Chondrocyte (in vitro differentiated cells): ENCODE results near the gene DNAH17. TPM values are rescaled to one million over a fixed set of nuclear protein-coding genes. Genes with fewer than 3 reads are reported as not detected.

Experiments used
- DNase-seq: peaks from one replicate; pipeline ENCODE4 v3.0.0; 2021; ENCODE audit warnings: mixed read lengths, low spot score
- H3K27ac Mint-ChIP-seq: one replicate; pipeline ENCODE4 v1.8.0; 2021; ENCODE audit warnings: mild to moderate bottlenecking, moderate library complexity, mixed read lengths; ENCODE audit not compliant: unreplicated experiment
- H3K27me3 Mint-ChIP-seq: 2 replicates; pipeline ENCODE4 v1.8.0; 2021; ENCODE audit warnings: low read depth, mixed read lengths
- H3K36me3 Mint-ChIP-seq: 2 replicates; pipeline ENCODE4 v1.8.0; 2021; ENCODE audit warnings: low read depth, mixed read lengths
- H3K4me1 Mint-ChIP-seq: 2 replicates; pipeline ENCODE4 v1.8.0; 2021; ENCODE audit warnings: low read depth, mild to moderate bottlenecking, mixed read lengths
- H3K4me3 Mint-ChIP-seq: one replicate; pipeline ENCODE4 v1.8.0; 2021; ENCODE audit warnings: mild to moderate bottlenecking, moderate library complexity, mixed read lengths; ENCODE audit not compliant: unreplicated experiment
- H3K9me3 Mint-ChIP-seq: 2 replicates; pipeline ENCODE4 v1.8.0; 2021; ENCODE audit warnings: low read depth, mixed read lengths
- total RNA-seq: library from RNA; stranded (reverse); gene quantifications from 3 replicates; pipeline ENCODE4 v1.2.1, GENCODE V29; 2021
- TF ChIP-seq, protein P1 (sequence below): fragments of 200-600 bp; sonication (generic); IDR thresholded peaks from 2 replicates; pipeline ENCODE4 v1.5.0; 2021; ENCODE audit warnings: antibody characterized with exemption, mild to moderate bottlenecking, moderate library complexity

Gene DNAH17
- total RNA-seq, 1 donor from 2014 or later = 0.42 TPM

DNA sequence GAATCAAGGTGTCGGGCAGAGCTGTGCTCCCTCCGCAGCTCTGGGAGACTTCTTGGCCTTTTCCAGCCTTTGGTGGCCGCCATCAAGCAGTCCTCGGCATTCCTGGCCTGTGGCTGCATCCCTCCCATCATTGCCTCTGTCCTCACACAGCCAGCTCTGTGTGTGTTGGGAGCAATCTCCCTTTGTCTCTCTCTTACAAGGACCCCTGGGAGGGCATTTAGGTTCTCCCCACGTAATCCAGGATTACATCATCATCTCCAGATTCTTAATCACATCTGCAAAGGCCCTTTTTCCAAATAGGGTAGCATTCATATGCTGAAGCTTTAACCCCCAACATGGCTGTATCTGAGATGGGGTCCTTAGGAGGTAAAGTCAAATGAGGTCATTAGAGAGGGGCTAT lies 4.1 kb upstream of the DNAH17 start:
- no peaks in the 10 kb centered on the region for H3K9me3 Mint-ChIP-seq
- H3K4me1 Mint-ChIP-seq = no peaks in the 10 kb centered on the region
- TF ChIP-seq, protein P1, sequence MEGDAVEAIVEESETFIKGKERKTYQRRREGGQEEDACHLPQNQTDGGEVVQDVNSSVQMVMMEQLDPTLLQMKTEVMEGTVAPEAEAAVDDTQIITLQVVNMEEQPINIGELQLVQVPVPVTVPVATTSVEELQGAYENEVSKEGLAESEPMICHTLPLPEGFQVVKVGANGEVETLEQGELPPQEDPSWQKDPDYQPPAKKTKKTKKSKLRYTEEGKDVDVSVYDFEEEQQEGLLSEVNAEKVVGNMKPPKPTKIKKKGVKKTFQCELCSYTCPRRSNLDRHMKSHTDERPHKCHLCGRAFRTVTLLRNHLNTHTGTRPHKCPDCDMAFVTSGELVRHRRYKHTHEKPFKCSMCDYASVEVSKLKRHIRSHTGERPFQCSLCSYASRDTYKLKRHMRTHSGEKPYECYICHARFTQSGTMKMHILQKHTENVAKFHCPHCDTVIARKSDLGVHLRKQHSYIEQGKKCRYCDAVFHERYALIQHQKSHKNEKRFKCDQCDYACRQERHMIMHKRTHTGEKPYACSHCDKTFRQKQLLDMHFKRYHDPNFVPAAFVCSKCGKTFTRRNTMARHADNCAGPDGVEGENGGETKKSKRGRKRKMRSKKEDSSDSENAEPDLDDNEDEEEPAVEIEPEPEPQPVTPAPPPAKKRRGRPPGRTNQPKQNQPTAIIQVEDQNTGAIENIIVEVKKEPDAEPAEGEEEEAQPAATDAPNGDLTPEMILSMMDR = no peak
- H3K27me3 Mint-ChIP-seq = no peaks in the 10 kb centered on the region
- no peak overlapping the region for H3K27ac Mint-ChIP-seq
- no peak for DNase-seq
- H3K4me3 Mint-ChIP-seq = no peak overlapping the region
- no peaks in the 10 kb centered on the region for H3K36me3 Mint-ChIP-seq

DNA sequence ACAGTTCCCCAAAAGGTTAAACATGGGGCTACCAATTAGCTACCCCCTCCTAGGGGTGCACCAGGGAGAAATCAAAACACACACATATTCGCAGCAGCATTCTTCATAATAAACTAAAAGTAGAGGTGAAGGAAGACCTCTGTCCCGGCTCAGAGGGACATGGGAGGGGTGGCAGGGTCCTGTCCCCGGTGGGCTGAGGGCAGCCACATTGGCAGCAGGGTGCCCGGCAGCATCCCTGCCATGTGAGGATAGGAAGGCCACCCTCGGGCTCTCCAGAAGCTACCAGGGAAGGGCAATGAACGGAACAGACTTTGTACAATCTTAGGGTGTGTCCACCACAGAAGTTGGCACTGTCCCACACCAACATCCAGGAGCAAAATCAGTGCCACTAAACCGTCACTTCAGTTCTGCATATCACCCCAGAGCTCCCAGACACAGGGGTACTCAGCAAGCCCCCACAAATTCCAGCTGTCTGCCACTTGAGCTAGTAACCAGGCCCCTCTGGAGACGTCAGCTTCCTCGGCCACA lies 3.1 kb upstream of the DNAH17 start:
- H3K9me3 Mint-ChIP-seq = no peaks in the 10 kb centered on the region
- no peaks in the 10 kb centered on the region for H3K27me3 Mint-ChIP-seq
- TF ChIP-seq, protein P1 = no peak
- DNase-seq = no peak
- no peak overlapping the region for H3K27ac Mint-ChIP-seq
- no peak overlapping the region for H3K4me3 Mint-ChIP-seq
- no peaks in the 10 kb centered on the region for H3K36me3 Mint-ChIP-seq
- no peaks in the 10 kb centered on the region for H3K4me1 Mint-ChIP-seq

- H3K27me3 Mint-ChIP-seq = no peaks in the 10 kb centered on the region
- no peak overlapping the region for H3K4me3 Mint-ChIP-seq
- H3K9me3 Mint-ChIP-seq = no peaks in the 10 kb centered on the region
- TF ChIP-seq, protein P1 = no peak
- no peak overlapping the region for H3K27ac Mint-ChIP-seq
- H3K36me3 Mint-ChIP-seq = no peaks in the 10 kb centered on the region
- DNase-seq = no peak
- H3K4me1 Mint-ChIP-seq = no peaks in the 10 kb centered on the region
Measured at GRCh38 chr17:78576389-78577112, 645 bp downstream of the DNAH17 start.

GRCh38 chr17:78575899-78576298 lies 1.3 kb downstream of the DNAH17 start:
- H3K4me3 Mint-ChIP-seq = no peak overlapping the region
- no peaks in the 10 kb centered on the region for H3K27me3 Mint-ChIP-seq
- TF ChIP-seq, protein P1 = no peak
- H3K36me3 Mint-ChIP-seq = no peaks in the 10 kb centered on the region
- no peaks in the 10 kb centered on the region for H3K4me1 Mint-ChIP-seq
- no peak for DNase-seq
- no peaks in the 10 kb centered on the region for H3K9me3 Mint-ChIP-seq
- H3K27ac Mint-ChIP-seq = no peak overlapping the region

DNA sequence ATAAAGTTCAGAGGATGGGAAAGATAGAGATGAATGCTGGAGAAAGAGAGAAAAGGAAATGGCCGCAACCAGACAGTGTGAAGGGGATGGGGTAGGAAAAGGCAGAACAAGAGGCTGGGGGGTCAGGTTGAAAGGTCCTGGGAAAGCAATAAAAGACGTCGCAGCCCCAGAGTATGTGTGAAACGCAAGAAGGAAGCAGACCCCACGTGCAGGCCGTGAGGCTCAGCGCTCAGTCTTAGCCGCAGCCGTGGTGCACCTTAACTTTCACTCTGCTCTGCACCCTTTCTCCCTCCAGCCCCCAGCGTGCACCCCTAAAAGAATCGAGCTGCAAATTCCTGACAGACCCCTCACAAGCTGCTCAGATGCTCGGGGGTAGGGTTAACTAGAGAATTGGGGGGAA lies 1.9 kb downstream of the DNAH17 start:
- H3K4me1 Mint-ChIP-seq = no peaks in the 10 kb centered on the region
- H3K27me3 Mint-ChIP-seq = no peaks in the 10 kb centered on the region

More for the DNA sequence above, 1.9 kb downstream of the DNAH17 start:
- TF ChIP-seq, protein P1 = no peak
- DNase-seq = no peak
- H3K36me3 Mint-ChIP-seq = no peaks in the 10 kb centered on the region
- no peak overlapping the region for H3K4me3 Mint-ChIP-seq
- no peaks in the 10 kb centered on the region for H3K9me3 Mint-ChIP-seq
- H3K27ac Mint-ChIP-seq = no peak overlapping the region
